HepG2 (cell line): Measurements from ENCODE around the gene PRPSAP1. TPM values are rescaled to one million over a fixed set of nuclear protein-coding genes. Genes with fewer than 3 reads are reported as not detected.

Source experiments
- CHCHD3 ChIP-seq: sonication (generic); formaldehyde crosslinking; IDR thresholded peaks from 2 replicates; pipeline ENCODE4 v1.8.0; 2022; ENCODE audit warnings: mild to moderate bottlenecking, missing genetic modification reagents, moderate library complexity
- DR1 ChIP-seq: sonication (generic); formaldehyde crosslinking; IDR thresholded peaks from 2 replicates; pipeline ENCODE4 v1.8.0; 2021; ENCODE audit warnings: mild to moderate bottlenecking, missing genetic modification reagents, inconsistent platforms
- KDM5A ChIP-seq: fragments of 200-600 bp; sonication (generic); IDR thresholded peaks from 2 replicates; pipeline ENCODE4 v1.7.0; 2018; ENCODE audit warnings: antibody characterized with exemption, mild to moderate bottlenecking, low read length, borderline replicate concordance
- KLF9 ChIP-seq: IDR thresholded peaks from 2 replicates; pipeline ENCODE4 v1.6.1; 2016; ENCODE audit warnings: low read depth
- NFIC ChIP-seq: IDR thresholded peaks from 2 replicates; pipeline ENCODE4 v1.6.1; 2012; ENCODE audit warnings: mild to moderate bottlenecking, low read length, inconsistent platforms
- NFYB ChIP-seq: sonication (generic); formaldehyde crosslinking; IDR thresholded peaks from 2 replicates; pipeline ENCODE4 v1.4.0; 2020; ENCODE audit warnings: missing genetic modification reagents
- PAX8 ChIP-seq: sonication (generic); formaldehyde crosslinking; IDR thresholded peaks from 2 replicates; pipeline ENCODE4 v1.8.0; 2022; ENCODE audit warnings: mild to moderate bottlenecking, missing genetic modification reagents, borderline replicate concordance
- PITX1 ChIP-seq: sonication (generic); formaldehyde crosslinking; IDR thresholded peaks from 2 replicates; pipeline ENCODE4 v1.5.1; 2020; ENCODE audit warnings: mild to moderate bottlenecking, missing genetic modification reagents
- RFX1 ChIP-seq: fragments of 450-650 bp; IDR thresholded peaks from 2 replicates; pipeline ENCODE4 v1.6.1; 2017
- RNF2 ChIP-seq: fragments of 450-650 bp; conservative IDR thresholded peaks from 2 replicates; pipeline ENCODE4 v1.6.1; 2016; ENCODE audit warnings: low read depth
- SNAI1 ChIP-seq: sonication (generic); formaldehyde crosslinking; IDR thresholded peaks from 2 replicates; pipeline ENCODE4 v1.5.0; 2020; ENCODE audit warnings: mild to moderate bottlenecking, missing genetic modification reagents, borderline replicate concordance
- TAF15 ChIP-seq: fragments of 200-400 bp; formaldehyde crosslinking; IDR thresholded peaks from one replicate; pipeline ENCODE4 v1.6.1; 2018; ENCODE audit warnings: mild to moderate bottlenecking, low read depth, low read length; ENCODE audit not compliant: poor library complexity, severe bottlenecking
- ZMYM2 ChIP-seq: sonication (generic); formaldehyde crosslinking; IDR thresholded peaks from 2 replicates; pipeline ENCODE4 v1.8.0; 2022; ENCODE audit warnings: mild to moderate bottlenecking, missing genetic modification reagents
- ZNF234 ChIP-seq: sonication (generic); formaldehyde crosslinking; conservative IDR thresholded peaks from 2 replicates; pipeline ENCODE4 v1.5.1; 2020; ENCODE audit warnings: mild to moderate bottlenecking, missing genetic modification reagents
- ZNF331 ChIP-seq: sonication (generic); formaldehyde crosslinking; IDR thresholded peaks from 2 replicates; pipeline ENCODE4 v1.4.0; 2020; ENCODE audit warnings: missing genetic modification reagents
- ZNF354B ChIP-seq: sonication (generic); formaldehyde crosslinking; IDR thresholded peaks from 2 replicates; pipeline ENCODE4 v1.8.0; 2022; ENCODE audit warnings: mild to moderate bottlenecking, missing genetic modification reagents
- ZNF430 ChIP-seq: sonication (generic); formaldehyde crosslinking; IDR thresholded peaks from 2 replicates; pipeline ENCODE4 v1.9.0; 2021; ENCODE audit warnings: mild to moderate bottlenecking, missing genetic modification reagents
- ZNF616 ChIP-seq: sonication (generic); formaldehyde crosslinking; IDR thresholded peaks from 2 replicates; pipeline ENCODE4 v1.5.0; 2020; ENCODE audit warnings: low read depth, mild to moderate bottlenecking, missing genetic modification reagents
- ZNF780A ChIP-seq: sonication (generic); formaldehyde crosslinking; IDR thresholded peaks from 2 replicates; pipeline ENCODE4 v1.8.0; 2022; ENCODE audit warnings: mild to moderate bottlenecking, missing genetic modification reagents, moderate library complexity
- polyA plus RNA-seq, 8 experiments: library from polyadenylated mRNA; depleted of rRNA in 3 of 8; stranded (reverse) in 7 of 8; unstranded in 1 of 8; fragments of >200 nt; fragmentation: Illumina TruSeq in 4 of 8; extraction: Trizol in 4 of 8; gene quantifications; 2 replicates each; pipeline versions ENCODE4 v1.2.1 to v1.2.3, GENCODE V29; 2011 to 2016; ENCODE audit warnings: low read depth in 4 of 8, missing spikeins in 1 of 8, mixed read lengths in 1 of 8; ENCODE audit not compliant: insufficient read depth in 1 of 8
- total RNA-seq, 5 experiments: library from RNA; depleted of rRNA; stranded (reverse); fragments of >200 nt; fragmentation: Illumina TruSeq; extraction: Trizol; gene quantifications; 2 replicates each; pipeline ENCODE4 v1.2.3, GENCODE V29; 2016; ENCODE audit warnings: low read depth in 1 of 5
- TF ChIP-seq, protein P1 (sequence below): sonication (generic); formaldehyde crosslinking; IDR thresholded peaks from 2 replicates; pipeline ENCODE4 v1.8.0; 2022; ENCODE audit warnings: mild to moderate bottlenecking, missing genetic modification reagents; ENCODE audit not compliant: insufficient replicate concordance
- TF ChIP-seq, protein P2 (sequence below): sonication (generic); formaldehyde crosslinking; IDR thresholded peaks from 2 replicates; pipeline ENCODE4 v1.8.0; 2022; ENCODE audit warnings: mild to moderate bottlenecking, missing genetic modification reagents, moderate library complexity
- TF ChIP-seq, protein P3 (sequence below): sonication (generic); formaldehyde crosslinking; IDR thresholded peaks from 2 replicates; pipeline ENCODE4 v1.4.0; 2020; ENCODE audit warnings: missing genetic modification reagents
- TF ChIP-seq, protein P4 (sequence below): sonication (generic); formaldehyde crosslinking; conservative IDR thresholded peaks from 2 replicates; pipeline ENCODE4 v1.4.0; 2020; ENCODE audit warnings: missing genetic modification reagents
- TF ChIP-seq, protein P5 (sequence below): sonication (generic); formaldehyde crosslinking; IDR thresholded peaks from 2 replicates; pipeline ENCODE4 v1.5.0; 2020; ENCODE audit warnings: missing genetic modification reagents

PRPSAP1 gene
- total and polyA plus RNA-seq, 2 of the 13 experiments (the other 11 are each of a cell fraction or from before 2014, with no cell fraction given), result 91.1 to 314 TPM

DNA sequence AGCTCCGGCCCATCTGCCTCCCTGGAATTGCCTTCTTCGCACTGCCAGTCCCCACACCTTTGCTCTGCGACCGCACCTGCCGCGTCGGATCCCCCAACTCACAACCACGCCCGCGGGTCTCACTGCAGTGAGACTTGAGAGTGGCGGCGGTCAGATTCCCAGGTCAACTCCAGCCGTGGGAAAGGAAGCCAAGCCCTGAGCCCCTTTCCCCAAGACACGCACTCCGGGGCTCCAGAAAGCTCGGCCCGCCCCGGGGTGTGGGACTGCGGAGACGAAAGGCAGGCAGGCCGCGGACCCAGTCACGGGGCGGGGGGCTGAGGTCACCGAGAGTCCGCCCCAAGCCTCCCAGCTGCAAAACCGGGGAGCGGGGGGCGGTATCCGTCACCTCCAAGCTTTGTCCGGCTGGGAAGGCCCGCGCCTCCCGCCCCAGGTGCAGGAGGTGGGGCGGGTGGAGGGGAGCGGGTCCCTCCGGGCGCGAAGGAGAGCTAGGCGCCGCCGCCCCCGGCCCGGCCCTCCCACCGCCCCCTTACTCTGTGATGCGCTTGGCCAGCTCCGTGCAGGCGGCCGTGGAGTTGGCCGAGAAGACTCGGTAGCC is 615 bp downstream of the PRPSAP1 start (continued):
- TF ChIP-seq ZMYM2 (CRISPR knock-in tag) (peak; percentile 6; the same call in 1 of the 2 replicates), SNAI1 (0 out of 2 replicates have a peak, but pooled peaks have one; percentile 30), ZNF616 (CRISPR knock-in tag) (no peak), ZNF430 (peak; percentile 2; the same call in 1 of the 2 replicates), DR1 (no peak), RNF2 (no peak), PITX1 (no peak), ZNF780A (CRISPR knock-in tag) (no peak), NFIC (no peak), RFX1 (no peak), KLF9 (peak; percentile 35; the same call in 1 of the 2 replicates), ZNF234 (CRISPR knock-in tag) (peak; percentile 85; the same call in 1 of the 2 replicates), NFYB (CRISPR knock-in tag) (no peak; the same call in 1 of the 2 replicates), KDM5A (no peak), CHCHD3 (no peak), ZNF354B (peak; percentile 61; the same call in 1 of the 2 replicates), PAX8 (no peak), TAF15 (peak; percentile 44), ZNF331 (CRISPR knock-in tag) (no peak)
- TF ChIP-seq, protein P1, sequence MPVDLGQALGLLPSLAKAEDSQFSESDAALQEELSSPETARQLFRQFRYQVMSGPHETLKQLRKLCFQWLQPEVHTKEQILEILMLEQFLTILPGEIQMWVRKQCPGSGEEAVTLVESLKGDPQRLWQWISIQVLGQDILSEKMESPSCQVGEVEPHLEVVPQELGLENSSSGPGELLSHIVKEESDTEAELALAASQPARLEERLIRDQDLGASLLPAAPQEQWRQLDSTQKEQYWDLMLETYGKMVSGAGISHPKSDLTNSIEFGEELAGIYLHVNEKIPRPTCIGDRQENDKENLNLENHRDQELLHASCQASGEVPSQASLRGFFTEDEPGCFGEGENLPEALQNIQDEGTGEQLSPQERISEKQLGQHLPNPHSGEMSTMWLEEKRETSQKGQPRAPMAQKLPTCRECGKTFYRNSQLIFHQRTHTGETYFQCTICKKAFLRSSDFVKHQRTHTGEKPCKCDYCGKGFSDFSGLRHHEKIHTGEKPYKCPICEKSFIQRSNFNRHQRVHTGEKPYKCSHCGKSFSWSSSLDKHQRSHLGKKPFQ, result no peak
- TF ChIP-seq, protein P2, sequence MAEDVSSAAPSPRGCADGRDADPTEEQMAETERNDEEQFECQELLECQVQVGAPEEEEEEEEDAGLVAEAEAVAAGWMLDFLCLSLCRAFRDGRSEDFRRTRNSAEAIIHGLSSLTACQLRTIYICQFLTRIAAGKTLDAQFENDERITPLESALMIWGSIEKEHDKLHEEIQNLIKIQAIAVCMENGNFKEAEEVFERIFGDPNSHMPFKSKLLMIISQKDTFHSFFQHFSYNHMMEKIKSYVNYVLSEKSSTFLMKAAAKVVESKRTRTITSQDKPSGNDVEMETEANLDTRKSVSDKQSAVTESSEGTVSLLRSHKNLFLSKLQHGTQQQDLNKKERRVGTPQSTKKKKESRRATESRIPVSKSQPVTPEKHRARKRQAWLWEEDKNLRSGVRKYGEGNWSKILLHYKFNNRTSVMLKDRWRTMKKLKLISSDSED (CRISPR knock-in tag), result no peak
- TF ChIP-seq, protein P3, sequence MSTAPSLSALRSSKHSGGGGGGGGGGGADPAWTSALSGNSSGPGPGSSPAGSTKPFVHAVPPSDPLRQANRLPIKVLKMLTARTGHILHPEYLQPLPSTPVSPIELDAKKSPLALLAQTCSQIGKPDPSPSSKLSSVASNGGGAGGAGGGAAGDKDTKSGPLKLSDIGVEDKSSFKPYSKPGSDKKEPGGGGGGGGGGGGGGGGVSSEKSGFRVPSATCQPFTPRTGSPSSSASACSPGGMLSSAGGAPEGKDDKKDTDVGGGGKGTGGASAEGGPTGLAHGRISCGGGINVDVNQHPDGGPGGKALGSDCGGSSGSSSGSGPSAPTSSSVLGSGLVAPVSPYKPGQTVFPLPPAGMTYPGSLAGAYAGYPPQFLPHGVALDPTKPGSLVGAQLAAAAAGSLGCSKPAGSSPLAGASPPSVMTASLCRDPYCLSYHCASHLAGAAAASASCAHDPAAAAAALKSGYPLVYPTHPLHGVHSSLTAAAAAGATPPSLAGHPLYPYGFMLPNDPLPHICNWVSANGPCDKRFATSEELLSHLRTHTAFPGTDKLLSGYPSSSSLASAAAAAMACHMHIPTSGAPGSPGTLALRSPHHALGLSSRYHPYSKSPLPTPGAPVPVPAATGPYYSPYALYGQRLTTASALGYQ, result peak; percentile 9; the same call in 1 of the 2 replicates
- TF ChIP-seq, protein P4, sequence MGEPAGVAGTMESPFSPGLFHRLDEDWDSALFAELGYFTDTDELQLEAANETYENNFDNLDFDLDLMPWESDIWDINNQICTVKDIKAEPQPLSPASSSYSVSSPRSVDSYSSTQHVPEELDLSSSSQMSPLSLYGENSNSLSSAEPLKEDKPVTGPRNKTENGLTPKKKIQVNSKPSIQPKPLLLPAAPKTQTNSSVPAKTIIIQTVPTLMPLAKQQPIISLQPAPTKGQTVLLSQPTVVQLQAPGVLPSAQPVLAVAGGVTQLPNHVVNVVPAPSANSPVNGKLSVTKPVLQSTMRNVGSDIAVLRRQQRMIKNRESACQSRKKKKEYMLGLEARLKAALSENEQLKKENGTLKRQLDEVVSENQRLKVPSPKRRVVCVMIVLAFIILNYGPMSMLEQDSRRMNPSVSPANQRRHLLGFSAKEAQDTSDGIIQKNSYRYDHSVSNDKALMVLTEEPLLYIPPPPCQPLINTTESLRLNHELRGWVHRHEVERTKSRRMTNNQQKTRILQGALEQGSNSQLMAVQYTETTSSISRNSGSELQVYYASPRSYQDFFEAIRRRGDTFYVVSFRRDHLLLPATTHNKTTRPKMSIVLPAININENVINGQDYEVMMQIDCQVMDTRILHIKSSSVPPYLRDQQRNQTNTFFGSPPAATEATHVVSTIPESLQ, result no peak
- TF ChIP-seq, protein P5, sequence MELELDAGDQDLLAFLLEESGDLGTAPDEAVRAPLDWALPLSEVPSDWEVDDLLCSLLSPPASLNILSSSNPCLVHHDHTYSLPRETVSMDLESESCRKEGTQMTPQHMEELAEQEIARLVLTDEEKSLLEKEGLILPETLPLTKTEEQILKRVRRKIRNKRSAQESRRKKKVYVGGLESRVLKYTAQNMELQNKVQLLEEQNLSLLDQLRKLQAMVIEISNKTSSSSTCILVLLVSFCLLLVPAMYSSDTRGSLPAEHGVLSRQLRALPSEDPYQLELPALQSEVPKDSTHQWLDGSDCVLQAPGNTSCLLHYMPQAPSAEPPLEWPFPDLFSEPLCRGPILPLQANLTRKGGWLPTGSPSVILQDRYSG (CRISPR knock-in tag), result no peak
